ENCODE results near the gene DMTF1. TPM values are rescaled to one million over a fixed set of nuclear protein-coding genes. Genes with fewer than 3 reads are reported as not detected.
"Not testable (repeated sequence)": the region's sequence is repeated elsewhere in the genome, so short reads cannot be mapped to it uniquely, and the experiment has no call there.

DMTF1 gene
- total RNA-seq, 1 donor from 2014 or later = 70.9 TPM

GRCh38 chr7:87113077-87113476, 39.2 kb upstream of the DMTF1 start:
- no peak for TF ChIP-seq CTCF (conservative IDR thresholded peaks at IDR 0.05; ENCODE audit: low read depth, low read length)
- H3K4me3 ChIP-seq (ENCODE audit: low read depth, low read length) = no peak overlapping the region
- no peak for DNase-seq (ENCODE audit: low read depth)

- not testable (repeated sequence) for H3K4me3 ChIP-seq (ENCODE audit: low read depth, low read length); DNase-seq (ENCODE audit: low read depth)
Measured at GRCh38 chr7:87113904-87114303, 38.3 kb upstream of the DMTF1 start.

- DNase-seq (ENCODE audit: low read depth); H3K4me3 ChIP-seq (ENCODE audit: low read depth, low read length): not testable (repeated sequence)
Measured at GRCh38 chr7:87115772-87116171, 36.5 kb upstream of the DMTF1 start.

GRCh38 chr7:87116315-87116714, 35.9 kb upstream of the DMTF1 start:
- no peak overlapping the region for H3K4me3 ChIP-seq (ENCODE audit: low read depth, low read length)
- no peak for DNase-seq (ENCODE audit: low read depth)
- no peak for TF ChIP-seq CTCF (conservative IDR thresholded peaks at IDR 0.05; ENCODE audit: low read depth, low read length)

- no peak overlapping the region for H3K4me3 ChIP-seq (ENCODE audit: low read depth, low read length)
- no peak for DNase-seq (ENCODE audit: low read depth)
- TF ChIP-seq CTCF (conservative IDR thresholded peaks at IDR 0.05; ENCODE audit: low read depth, low read length) = no peak
Measured at GRCh38 chr7:87119581-87119980, 32.7 kb upstream of the DMTF1 start.

- no peak for DNase-seq (ENCODE audit: low read depth)
- no peak for TF ChIP-seq CTCF (conservative IDR thresholded peaks at IDR 0.05; ENCODE audit: low read depth, low read length)
- no peak overlapping the region for H3K4me3 ChIP-seq (ENCODE audit: low read depth, low read length)
Measured at GRCh38 chr7:87123105-87123504, 29.1 kb upstream of the DMTF1 start.

- DNase-seq (ENCODE audit: low read depth) = no peak
- TF ChIP-seq CTCF (conservative IDR thresholded peaks at IDR 0.05; ENCODE audit: low read depth, low read length) = no peak
- no peak overlapping the region for H3K4me3 ChIP-seq (ENCODE audit: low read depth, low read length)
Measured at GRCh38 chr7:87127019-87127418, 25.2 kb upstream of the DMTF1 start.

- H3K4me3 ChIP-seq (ENCODE audit: low read depth, low read length) = no peak overlapping the region
- DNase-seq (ENCODE audit: low read depth) = no peak
- no peak for TF ChIP-seq CTCF (conservative IDR thresholded peaks at IDR 0.05; ENCODE audit: low read depth, low read length)
Measured at GRCh38 chr7:87128861-87129267, 23.4 kb upstream of the DMTF1 start.

Data from epithelial cell of proximal tubule (primary cell).